ENCODE results near the gene IL20RA.

Gene IL20RA

DNA sequence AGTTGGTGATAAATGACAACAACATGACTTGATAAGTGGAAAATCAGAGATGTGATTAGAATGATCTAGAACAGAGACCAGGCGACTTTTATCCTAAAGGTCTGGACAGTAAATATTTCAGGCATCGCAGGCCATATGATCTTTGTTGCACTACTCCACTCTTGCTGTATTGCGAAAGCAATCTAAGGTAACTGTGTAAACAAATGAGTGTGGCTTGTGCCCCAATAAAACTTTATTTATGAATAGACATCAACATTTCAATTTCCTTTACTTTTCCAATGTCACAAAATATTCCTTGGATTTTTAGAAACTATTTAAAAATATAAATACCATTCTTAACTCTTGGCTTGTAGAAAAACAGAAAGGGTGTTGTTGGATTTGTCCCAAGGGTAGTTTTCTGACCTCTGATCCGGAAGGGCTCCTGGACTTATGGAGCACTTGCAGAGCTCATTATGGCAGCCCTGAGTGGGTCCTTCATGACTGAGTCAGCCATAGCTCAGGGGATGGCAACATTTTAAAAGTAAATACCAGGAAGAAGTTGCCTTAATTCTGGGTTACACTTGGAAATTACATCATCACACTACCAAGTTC, 34.5 kb downstream of the IL20RA start:
- DNase-seq (ENCODE audit: low read depth in 2 of 2, low spot score in 1 of 2): no peak

DNA sequence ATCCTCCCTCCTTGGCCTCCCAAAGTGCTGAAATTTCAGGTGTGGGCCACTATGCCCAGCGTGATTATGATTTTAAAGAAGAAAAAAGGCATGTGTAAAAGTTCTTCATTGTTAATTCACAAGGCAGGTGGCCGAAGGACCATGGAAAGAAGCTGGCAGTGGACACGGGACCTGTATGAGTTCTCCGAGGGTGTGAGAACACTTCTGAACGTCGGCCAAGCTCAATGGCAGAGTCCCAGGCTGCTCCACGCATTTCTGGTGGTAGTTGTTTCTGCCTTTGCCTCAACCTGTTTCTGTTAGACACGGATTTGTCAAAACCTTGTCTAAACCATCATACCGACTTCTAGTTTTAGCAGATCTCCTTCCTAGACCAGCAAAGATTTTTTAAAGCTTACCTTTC, 36.6 kb downstream of the IL20RA start:
- DNase-seq (ENCODE audit: low read depth in 2 of 2, low spot score in 1 of 2): no peak

DNA sequence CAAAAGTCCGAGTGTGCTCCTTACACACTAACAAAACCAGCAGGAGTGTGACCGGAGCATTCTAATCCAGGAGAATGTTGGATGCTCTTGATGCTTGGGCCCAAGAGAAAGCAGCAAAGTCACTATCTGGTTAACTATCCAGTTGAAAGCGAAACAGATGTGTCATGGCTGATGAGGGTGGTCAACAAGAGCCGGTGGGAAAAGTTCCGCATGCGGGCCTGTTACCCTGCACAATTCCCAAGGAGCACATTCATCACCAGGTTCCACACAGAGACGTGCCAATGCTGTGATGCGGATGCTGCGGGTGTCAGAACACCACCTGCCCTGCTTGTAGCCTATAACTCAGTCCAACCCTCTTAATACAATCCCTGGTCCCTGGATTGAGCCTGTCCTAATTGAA, 38.7 kb downstream of the IL20RA start:
- no peak for DNase-seq (ENCODE audit: low read depth in 2 of 2, low spot score in 1 of 2)

DNA sequence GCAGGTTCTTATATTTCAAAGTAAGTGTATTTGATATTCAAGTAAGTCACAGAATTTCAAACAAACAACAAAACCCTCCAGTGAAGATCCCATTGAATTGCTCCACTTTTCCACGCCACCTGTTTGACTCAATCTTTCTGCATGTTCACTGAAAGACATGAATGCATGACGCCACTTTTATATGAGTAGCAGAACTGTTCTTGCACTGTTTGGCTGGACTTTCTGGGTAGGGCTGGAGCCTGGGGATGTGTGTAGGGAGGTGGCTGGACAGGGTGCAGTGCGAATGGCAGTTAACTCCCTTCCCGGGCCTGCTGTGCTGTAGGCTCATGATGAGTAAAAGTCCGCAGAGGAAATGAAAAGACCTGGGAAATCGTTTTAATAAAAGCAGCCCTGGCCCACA, 39.7 kb downstream of the IL20RA start:
- no peak for DNase-seq (ENCODE audit: low read depth in 2 of 2, low spot score in 1 of 2)

DNA sequence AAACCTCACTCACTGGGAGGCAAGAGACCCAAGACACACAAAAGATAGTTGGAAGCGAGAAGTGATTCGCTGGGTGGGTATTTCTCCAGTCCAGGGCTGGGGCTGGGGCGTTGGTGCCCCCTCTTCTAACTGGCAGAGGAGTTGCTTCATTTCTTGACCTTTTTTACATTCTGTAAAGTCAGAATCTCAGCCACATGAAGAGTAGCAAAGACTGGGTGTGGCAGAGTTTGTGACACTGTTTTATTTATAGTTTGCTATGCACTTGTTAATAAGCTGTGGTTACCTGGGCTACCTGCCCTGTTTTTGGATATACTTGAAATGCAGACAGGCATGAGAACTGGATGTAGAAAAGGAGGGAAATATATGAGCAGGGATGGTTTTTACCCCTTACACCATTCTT, 42.3 kb downstream of the IL20RA start:
- DNase-seq (ENCODE audit: low read depth in 2 of 2, low spot score in 1 of 2): no peak

DNA sequence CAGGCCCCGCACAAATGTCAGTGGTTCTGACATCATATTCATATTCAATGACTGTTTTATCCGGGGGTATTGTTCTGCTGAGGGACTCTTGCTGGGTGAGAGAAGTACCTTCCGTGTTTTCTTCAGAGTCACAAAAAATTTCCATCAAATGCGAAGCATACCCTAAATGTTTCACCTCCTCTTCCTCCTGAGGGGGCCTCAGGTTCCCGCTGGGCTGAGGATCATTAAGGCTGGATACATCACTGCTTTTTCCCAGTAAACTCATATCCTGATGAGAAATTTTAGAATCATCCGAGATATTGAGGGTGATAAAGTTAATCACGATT, 42.8 kb downstream of the IL20RA start:
- no peak for DNase-seq (ENCODE audit: low read depth in 2 of 2, low spot score in 1 of 2)

DNA sequence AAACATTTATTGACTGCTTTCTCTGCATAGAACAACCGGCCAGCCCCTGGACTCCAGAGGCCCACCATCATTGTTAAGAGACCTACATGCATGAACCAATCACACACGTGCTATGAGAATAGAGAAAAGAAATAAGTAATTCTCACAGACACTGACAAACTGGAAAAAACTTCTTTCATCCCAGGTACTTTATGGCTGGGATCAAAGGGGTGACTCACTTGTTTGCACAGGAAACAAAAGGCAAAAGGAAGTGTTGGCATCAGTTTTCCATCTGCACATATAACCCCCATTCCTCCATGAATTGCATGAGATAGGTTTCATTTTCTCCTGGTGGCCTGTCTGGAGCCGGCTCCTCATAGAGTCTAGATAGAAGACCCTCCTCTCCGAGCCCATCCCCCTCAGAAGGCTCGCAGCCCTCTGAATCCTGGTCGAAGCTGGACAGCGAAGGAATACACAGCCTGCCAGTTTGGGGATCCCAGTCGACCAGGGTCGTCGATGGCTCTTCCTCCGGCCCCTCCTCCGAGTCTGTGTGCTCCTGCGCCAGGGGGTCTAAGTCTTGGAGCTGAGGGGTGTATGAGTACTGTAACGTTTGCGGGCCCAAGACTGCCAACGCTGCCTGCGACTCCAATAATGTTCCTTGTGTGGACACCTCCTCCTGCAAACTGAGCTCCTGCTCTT, 43.3 kb downstream of the IL20RA start:
- no peak for DNase-seq (ENCODE audit: low read depth in 2 of 2, low spot score in 1 of 2)

DNA sequence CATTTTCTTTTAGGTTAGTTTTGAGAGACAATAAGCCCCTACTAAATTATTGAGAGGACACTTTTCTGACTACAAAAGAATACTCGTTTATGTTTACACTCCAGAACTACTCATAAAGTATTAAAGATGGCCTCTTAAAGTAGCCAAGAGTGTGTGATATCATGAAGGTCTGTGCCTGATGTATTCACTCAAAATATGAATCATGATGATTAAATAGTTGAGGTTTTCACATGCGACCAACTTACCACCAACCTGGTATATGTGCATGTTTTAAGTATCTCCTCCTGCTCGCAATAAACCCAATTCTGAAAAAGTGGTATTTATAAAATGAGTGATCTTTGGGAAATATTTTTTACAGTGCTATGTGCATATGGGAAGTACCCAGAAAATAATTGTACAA, 43.9 kb downstream of the IL20RA start:
- DNase-seq (ENCODE audit: low read depth in 2 of 2, low spot score in 1 of 2): no peak

DNA sequence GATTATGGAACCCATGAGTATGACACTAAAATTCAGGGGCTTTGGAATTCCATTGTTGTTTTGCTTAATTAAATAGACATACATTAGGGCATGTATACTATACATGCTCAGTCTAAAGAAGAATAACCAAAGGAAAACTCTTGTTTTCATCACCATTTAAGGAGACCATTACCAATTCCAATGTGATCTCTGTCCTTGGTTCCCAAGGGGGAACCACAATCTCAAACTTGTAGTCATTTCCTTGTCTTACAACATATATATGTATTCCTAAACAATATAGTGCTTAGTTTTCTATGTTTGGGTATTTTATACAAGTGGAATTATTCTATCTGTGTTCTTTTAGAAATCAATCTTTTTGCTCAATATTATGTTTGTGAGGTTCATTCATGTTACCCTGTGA, 49.2 kb downstream of the IL20RA start:
- no peak for DNase-seq (ENCODE audit: low read depth in 2 of 2, low spot score in 1 of 2)

DNA sequence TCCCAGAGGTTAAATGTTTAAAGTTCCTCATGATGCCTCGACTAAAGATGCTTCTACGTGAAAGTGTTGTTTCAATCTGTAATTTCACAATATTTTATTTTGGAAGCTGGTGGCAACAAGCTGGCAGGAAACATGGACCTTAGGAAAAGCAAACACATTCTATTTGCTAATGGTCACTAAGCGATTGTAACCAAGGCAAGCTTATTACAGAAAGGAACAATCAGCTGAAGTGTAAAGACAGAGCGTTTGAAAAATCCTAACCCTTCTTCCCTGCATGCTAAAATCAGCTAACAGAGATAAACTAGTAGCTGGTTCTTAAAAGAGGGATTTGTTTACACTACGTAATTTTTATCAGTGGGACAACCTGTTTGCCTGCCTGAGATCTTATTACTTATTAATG, 50.0 kb downstream of the IL20RA start:
- no peak for DNase-seq (ENCODE audit: low read depth in 2 of 2, low spot score in 1 of 2)

DNA sequence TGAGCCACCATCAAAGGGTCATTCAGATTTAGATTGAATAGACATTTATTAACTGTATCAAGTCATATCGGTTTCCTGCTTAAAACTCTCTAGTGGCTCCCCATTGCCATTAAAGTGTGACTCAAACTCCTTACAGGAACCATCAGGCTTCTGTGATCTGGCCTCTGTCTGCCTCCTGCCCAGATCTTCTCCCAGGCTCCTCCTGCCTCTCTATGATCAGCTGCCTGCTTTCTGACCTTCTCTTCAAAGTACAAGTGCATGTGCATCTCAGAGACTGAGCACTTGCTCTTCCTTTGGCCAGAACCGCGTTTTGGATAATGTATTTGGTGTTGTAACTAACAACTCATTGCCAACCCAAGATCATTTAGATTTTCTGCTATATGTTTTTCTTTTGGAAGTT, 52.7 kb downstream of the IL20RA start:
- no peak for DNase-seq (ENCODE audit: low read depth in 2 of 2, low spot score in 1 of 2)

DNA sequence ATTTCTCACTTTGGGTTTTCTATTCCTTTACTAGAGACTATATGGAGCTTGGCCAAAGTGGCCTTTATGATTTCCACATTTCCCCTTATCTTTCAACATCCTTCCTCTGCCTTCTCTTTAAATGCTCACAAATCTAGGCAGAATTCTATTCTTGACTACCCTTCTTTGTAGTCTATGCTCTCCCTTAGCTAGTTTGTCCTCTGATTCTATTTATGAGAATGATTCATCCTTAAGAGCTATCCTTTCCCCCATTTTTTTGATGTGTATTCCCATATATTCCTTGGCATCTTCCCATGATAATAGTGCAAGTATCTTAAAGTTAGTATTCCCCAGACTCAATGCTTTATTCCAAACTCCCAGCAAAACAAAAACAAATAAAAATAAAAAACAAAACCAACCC, 53.1 kb downstream of the IL20RA start:
- no peak for DNase-seq (ENCODE audit: low read depth in 2 of 2, low spot score in 1 of 2)

DNA sequence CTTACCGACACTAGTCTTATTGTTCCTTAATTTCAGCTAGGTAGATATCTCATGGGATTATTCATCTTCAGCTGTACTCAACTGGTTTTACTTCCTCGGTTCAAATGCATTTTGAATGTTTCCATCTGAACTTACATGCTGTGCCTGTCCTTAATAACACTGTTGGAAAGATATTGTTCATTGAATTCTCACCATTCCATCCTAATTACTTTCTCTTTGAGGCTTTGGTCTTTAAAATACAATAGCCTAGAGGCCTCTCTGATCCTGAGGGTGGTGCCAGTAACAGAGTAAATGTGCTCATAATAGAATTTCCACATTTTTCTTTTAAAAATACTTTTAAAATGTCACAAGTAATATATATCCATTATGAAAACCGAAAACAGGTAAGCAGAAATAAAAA, 54.0 kb downstream of the IL20RA start:
- no peak for DNase-seq (ENCODE audit: low read depth in 2 of 2, low spot score in 1 of 2)

DNA sequence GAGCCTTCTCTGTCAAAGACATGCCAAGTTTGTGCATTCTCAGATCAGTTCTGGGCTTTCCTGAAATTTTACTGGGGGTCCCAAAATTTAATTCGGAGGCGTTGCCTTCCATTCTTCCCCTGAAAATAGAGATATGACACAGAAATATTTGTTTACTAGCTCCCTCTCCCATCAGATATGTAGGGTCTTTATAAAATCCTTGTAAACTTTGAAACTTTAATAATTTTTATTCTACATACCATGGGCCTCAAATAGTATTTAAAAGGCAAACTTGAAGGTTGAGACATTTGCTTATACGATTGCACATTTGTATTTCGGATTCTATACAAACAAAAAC, 54.6 kb downstream of the IL20RA start:
- no peak for DNase-seq (ENCODE audit: low read depth in 2 of 2, low spot score in 1 of 2)

DNA sequence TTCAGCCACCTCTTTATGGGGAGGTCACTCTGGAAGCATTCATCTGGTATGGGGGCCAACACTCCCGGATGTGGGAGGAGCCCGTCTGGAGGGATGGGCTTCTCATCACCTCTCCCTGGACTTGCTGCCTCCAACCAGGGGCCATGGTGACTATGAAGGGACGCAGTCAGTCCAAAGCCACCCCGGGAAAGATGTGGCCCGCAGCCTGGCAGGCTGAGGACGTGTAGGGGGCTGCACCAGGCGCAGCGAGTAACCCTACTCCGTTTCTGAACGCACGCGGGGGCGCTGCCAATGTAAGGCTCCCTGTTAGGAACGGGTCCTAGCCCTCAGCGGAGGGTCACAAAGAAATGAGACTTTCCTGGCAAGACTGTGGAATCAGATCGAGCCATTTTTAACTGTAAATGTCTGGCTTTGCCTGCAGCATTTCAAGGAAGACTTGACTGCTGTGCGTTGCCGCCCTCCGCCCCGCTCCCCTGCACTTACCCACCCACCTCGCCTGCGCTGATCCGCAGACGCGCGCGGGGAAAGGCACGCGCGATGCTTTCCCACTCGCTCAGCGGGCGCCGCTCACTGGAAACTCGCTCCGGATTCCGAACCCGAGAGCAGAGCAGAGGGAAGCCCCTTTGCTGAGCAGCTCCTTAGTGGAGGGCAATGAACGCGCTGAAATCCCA, 55.1 kb downstream of the IL20RA start:
- no peak for DNase-seq (ENCODE audit: low read depth in 2 of 2, low spot score in 1 of 2)

DNA sequence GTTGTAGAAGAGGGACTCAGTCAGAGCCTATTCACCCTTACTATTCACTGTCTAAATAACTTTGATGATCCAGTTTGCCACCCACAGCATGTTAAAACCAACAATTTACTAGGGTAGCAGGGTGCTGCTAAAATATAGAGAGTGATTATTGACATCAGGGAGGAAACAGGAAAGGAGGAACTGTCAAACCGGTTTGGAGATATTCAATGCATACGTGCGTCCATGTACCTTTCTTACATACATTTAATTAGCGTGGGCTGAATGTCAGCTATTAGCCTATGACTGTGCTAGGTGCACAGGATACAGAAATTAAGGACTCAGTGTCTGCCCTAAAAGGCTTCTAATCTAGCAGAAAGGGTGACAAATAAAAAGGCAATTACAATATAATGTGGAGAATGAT, 57.2 kb downstream of the IL20RA start:
- DNase-seq (ENCODE audit: low read depth in 2 of 2, low spot score in 1 of 2): no peak

DNA sequence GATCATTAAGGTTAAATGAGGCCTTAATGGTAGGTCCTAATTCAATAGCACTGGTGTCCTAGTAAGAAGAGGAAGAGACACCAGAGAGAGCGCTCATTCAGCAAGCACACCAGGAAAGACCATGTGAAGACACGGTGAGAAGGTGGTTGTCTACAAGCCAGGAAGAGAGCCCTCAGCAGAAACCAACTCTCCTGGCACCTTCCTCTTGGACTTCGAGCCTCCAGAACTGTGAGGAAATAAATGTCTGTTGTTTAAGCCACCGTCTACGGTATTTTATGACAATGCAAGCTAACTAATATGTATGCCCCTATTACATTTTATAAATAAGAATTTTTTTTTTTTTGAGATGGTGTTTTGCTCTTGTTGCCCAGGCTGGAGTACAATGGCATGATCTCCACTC, 59.3 kb downstream of the IL20RA start:
- DNase-seq (ENCODE audit: low read depth in 2 of 2, low spot score in 1 of 2): no peak

DNA sequence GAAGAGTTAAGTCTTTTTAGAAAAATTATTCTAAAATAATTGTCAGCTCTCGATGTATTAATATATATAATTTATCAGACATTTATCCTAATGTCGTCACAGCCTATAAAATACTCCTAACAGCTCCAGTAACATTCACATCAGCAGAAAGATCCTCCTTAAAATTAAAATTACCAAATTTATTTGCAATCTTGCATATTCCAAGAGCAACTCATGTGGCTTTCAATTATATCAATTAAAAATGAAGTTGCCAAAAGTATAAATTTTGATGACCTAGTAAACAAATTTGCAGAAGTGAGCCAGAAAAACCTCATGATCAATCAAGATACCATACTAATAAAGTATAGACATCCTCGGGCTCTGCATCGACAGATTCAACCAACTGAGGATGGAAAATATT, 60.2 kb downstream of the IL20RA start:
- DNase-seq (ENCODE audit: low read depth in 2 of 2, low spot score in 1 of 2): no peak

DNA sequence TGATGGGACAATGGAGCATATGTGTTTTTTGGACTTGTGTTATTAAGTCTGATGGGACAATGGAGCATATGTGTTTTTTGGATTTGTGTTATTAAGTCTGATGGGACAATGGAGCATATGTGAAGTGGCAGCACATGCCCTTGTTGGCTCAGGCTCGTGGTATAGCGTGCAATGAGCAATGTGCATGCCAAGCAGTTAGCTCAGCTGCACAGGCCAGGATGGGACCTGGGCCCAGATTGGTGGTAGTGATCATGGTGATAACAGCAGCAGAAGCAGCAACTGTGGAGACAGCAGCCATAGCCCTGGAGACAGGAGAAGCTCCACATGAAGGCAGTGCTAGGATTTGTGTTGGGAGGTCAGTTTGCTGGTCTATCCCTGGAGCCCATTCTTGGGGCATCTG, 61.1 kb downstream of the IL20RA start:
- no peak for DNase-seq (ENCODE audit: low read depth in 2 of 2, low spot score in 1 of 2)

DNA sequence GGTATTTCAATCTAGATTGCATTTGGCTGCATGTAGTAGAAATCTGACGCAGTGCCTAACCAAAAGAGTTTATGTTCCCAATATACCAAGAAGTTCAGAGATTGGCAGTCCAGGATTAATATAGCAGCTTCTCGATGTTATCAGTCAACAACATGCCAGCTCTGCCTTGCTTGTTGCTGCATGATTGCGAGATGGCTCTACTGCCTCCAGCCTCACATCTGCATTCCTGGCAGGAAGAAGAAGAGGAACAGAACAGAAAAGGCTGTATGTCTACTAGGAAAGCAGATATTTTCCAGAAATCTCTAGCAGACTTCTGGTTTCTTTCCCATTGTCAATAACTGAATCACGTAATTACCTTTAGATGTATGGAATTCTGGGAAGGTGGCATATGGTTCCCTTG, 61.8 kb downstream of the IL20RA start:
- DNase-seq (ENCODE audit: low read depth in 2 of 2, low spot score in 1 of 2): no peak

DNA sequence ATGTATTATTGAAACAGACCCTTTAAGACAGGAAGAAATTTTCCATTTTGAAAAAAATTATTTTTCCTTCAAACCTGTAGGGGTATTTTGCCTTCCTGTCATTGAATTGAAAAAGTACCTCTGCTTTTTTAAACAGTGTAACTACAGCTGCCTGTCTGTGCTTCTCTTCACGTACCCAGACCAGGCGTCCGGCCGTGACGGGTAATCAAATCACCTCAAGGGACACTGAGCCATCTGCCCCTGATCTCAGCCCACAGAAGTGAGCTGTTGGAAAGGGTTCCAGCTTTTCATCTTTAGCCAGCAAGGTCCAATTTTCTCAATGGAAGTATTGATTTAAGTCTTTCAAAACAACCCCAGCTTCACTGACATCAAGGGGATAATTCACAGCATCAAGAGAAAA, 64.7 kb downstream of the IL20RA start:
- no peak for DNase-seq (ENCODE audit: low read depth in 2 of 2, low spot score in 1 of 2)

DNA sequence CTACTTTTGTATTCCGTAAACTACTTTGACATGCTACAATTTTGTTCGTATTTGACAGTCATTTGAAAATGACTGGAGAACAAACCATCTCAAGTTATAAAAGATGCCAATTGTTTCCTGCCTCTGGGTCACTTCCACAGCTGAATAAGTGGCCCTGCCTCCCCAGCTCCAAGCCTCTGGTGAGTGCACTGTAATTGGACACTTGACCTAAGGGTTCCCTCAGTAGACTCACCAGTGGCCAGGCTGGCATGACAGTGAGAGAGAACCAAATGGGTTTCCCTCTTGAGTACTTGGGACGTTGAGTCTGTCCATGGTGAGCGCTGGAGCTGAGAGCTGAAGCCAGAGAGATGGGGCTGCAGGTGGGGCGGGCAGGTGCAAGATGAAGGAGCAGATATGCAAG, 65.6 kb downstream of the IL20RA start:
- no peak for DNase-seq (ENCODE audit: low read depth in 2 of 2, low spot score in 1 of 2)

DNA sequence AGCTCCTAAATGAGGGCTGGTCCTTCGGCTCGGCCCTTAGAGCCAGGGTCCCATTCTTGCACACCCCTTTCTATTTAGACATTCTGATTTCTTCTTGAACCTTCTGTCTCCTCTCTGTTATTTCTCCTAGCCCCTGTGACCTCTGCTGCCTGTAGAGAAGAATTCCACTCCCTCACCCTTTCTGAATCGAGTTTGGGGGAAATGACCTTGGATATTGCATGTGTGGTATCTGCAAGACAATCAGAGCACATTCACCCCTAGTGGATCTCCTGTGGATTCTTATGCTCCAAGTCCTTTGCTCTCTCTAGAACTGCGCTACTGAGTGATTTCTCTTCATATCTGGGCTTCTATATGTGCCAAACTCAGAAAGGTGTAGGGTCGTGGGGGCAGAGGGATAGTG, 67.7 kb downstream of the IL20RA start:
- DNase-seq (ENCODE audit: low read depth in 2 of 2, low spot score in 1 of 2): no peak
